Neural cell (in vitro differentiated cells): ENCODE data around the gene ATP5MG. TPM values are rescaled to one million over a fixed set of nuclear protein-coding genes. Genes with fewer than 3 reads are reported as not detected.

Experiments used
- H2AFZ ChIP-seq: fragments of 200-600, 300-800 bp; sonication (generic), shearing (Covaris generic); 2 replicates; pipeline ENCODE4 v1.6.0; 2014; ENCODE audit warnings: low read depth, mild to moderate bottlenecking, antibody characterized with exemption, low read length, moderate library complexity
- H3F3A ChIP-seq: fragments of 200-600 bp; shearing (Covaris generic); 2 replicates; pipeline ENCODE4 v1.6.1; 2016; ENCODE audit warnings: mild to moderate bottlenecking, moderate library complexity, mixed read lengths, antibody characterized with exemption, low read length; ENCODE audit not compliant: insufficient read depth, poor library complexity, severe bottlenecking
- H3K27ac ChIP-seq: fragments of 200-600, 300-800 bp; sonication (generic), shearing (Covaris generic); 2 replicates; pipeline ENCODE4 v1.5.1; 2014; ENCODE audit warnings: mild to moderate bottlenecking, low read length, moderate library complexity
- H3K27me3 ChIP-seq: fragments of 300-800, 200-600 bp; sonication (generic), shearing (Covaris generic); 2 replicates; pipeline ENCODE4 v1.6.0; 2014; ENCODE audit warnings: mild to moderate bottlenecking, low read depth, low read length, moderate library complexity; ENCODE audit not compliant: insufficient read depth
- H3K36me3 ChIP-seq: fragments of 300-800, 200-600 bp; sonication (generic), shearing (Covaris generic); 2 replicates; pipeline ENCODE4 v1.5.1; 2014; ENCODE audit warnings: mild to moderate bottlenecking, antibody characterized with exemption, low read length, moderate library complexity; ENCODE audit not compliant: insufficient read depth
- H3K4me2 ChIP-seq: fragments of 300-800, 200-600 bp; sonication (generic), shearing (Covaris generic); 2 replicates; pipeline ENCODE4 v1.6.0; 2014; ENCODE audit warnings: mild to moderate bottlenecking, low read length
- H3K4me3 ChIP-seq: fragments of 300-800, 200-600 bp; sonication (generic), shearing (Covaris generic); 2 replicates; pipeline ENCODE4 v1.5.1; 2014; ENCODE audit warnings: mild to moderate bottlenecking, low read length, moderate library complexity
- H3K79me2 ChIP-seq: fragments of 200-600 bp; shearing (Covaris generic); replicated peaks from 2 replicates; pipeline ENCODE4 v1.6.0; 2014; ENCODE audit warnings: mild to moderate bottlenecking, low read length, moderate library complexity; ENCODE audit not compliant: insufficient read depth
- H3K9ac ChIP-seq: fragments of 300-800, 200-600 bp; sonication (generic), shearing (Covaris generic); 2 replicates; pipeline ENCODE4 v1.6.1; 2016; ENCODE audit warnings: mild to moderate bottlenecking, low read length, mixed read lengths
- H3K9me2 ChIP-seq: fragments of 200-600 bp; shearing (Covaris generic); 2 replicates; pipeline ENCODE4 v1.6.1; 2016; ENCODE audit warnings: mild to moderate bottlenecking, low read length, mixed read lengths; ENCODE audit not compliant: insufficient read depth
- H3K9me3 ChIP-seq: fragments of 200-600, 300-800 bp; sonication (generic), shearing (Covaris generic); 2 replicates; pipeline ENCODE4 v1.6.1; 2016; ENCODE audit warnings: mild to moderate bottlenecking, mixed run types, low read length, moderate library complexity, mixed read lengths
- H4K20me1 ChIP-seq: fragments of 200-600 bp; shearing (Covaris generic); 2 replicates; pipeline ENCODE4 v1.6.1; 2016; ENCODE audit warnings: mild to moderate bottlenecking, mixed run types; ENCODE audit not compliant: insufficient read depth
- CTCF ChIP-seq: fragments of 450-650 bp; IDR thresholded peaks from 2 replicates; pipeline ENCODE4 v1.5.1; 2014; ENCODE audit warnings: antibody characterized with exemption, mild to moderate bottlenecking, moderate library complexity; ENCODE audit not compliant: poor library complexity, severe bottlenecking
- EP300 ChIP-seq: fragments of 450-650 bp; conservative IDR thresholded peaks from 2 replicates; pipeline ENCODE4 v1.6.1; 2014; ENCODE audit warnings: antibody characterized with exemption, mild to moderate bottlenecking, moderate library complexity; ENCODE audit not compliant: poor library complexity, severe bottlenecking
- EZH2 ChIP-seq: fragments of 200-600, 300-800 bp; shearing (Covaris generic), sonication (generic); IDR thresholded peaks from 2 replicates; pipeline ENCODE4 v1.6.1; 2014; ENCODE audit warnings: antibody characterized with exemption, low read length, borderline replicate concordance, mild to moderate bottlenecking; ENCODE audit not compliant: insufficient read depth, poor library complexity, severe bottlenecking
- MXI1 ChIP-seq: fragments of 450-650 bp; conservative IDR thresholded peaks from 2 replicates; pipeline ENCODE4 v1.6.1; 2014; ENCODE audit warnings: antibody characterized with exemption, mild to moderate bottlenecking; ENCODE audit not compliant: poor library complexity, severe bottlenecking
- POLR2AphosphoS5 ChIP-seq: IDR thresholded peaks from 2 replicates; pipeline ENCODE4 v1.6.1; 2012
- RAD21 ChIP-seq: fragments of 450-650 bp; conservative IDR thresholded peaks from 2 replicates; pipeline ENCODE4 v1.6.1; 2014; ENCODE audit warnings: antibody characterized with exemption, mild to moderate bottlenecking, moderate library complexity
- REST ChIP-seq: IDR thresholded peaks from 2 replicates; pipeline ENCODE4 v1.6.1; 2012; ENCODE audit warnings: borderline replicate concordance
- SMC3 ChIP-seq: fragments of 450-650 bp; conservative IDR thresholded peaks from 2 replicates; pipeline ENCODE4 v1.6.1; 2014; ENCODE audit warnings: antibody characterized with exemption, mild to moderate bottlenecking, moderate library complexity; ENCODE audit not compliant: poor library complexity
- TAF1 ChIP-seq: IDR thresholded peaks from 2 replicates; pipeline ENCODE4 v1.6.1; 2012; ENCODE audit warnings: low read depth
- polyA plus RNA-seq: library from polyadenylated mRNA; depleted of rRNA; stranded (reverse); fragments of >200 nt; gene quantifications from 2 replicates; pipeline ENCODE4 v1.2.3, GENCODE V29; 2014

ATP5MG gene
- polyA plus RNA-seq, 1 donor from 2014 or later, result 153 TPM

- H3K9ac ChIP-seq, result no peak overlapping the region
- H4K20me1 ChIP-seq, result no peaks in the 10 kb centered on the region
- TF ChIP-seq RAD21 (no peak), SMC3 (no peak), MXI1 (no peak), REST (no peak), EP300 (no peak), EZH2 (no peak), CTCF (no peak), POLR2AphosphoS5 (no peak), TAF1 (no peak)
- peaks cover 10% of the 10 kb centered on the region for H3K36me3 ChIP-seq
- H3K27ac ChIP-seq, result no peak overlapping the region
- H3K27me3 ChIP-seq, result no peaks in the 10 kb centered on the region
- no peak overlapping the region for H2AFZ ChIP-seq
- no peaks in the 10 kb centered on the region for H3F3A ChIP-seq
- no peak overlapping the region for H3K4me2 ChIP-seq
- no peaks in the 10 kb centered on the region for H3K9me2 ChIP-seq
- H3K9me3 ChIP-seq, result no peaks in the 10 kb centered on the region
- no peaks in the 10 kb centered on the region for H3K79me2 ChIP-seq
- H3K4me3 ChIP-seq, result no peak overlapping the region
Measured at GRCh38 chr11:118370774-118371173, 30.6 kb upstream of the ATP5MG start.

GRCh38 chr11:118373263-118373662, 28.1 kb upstream of the ATP5MG start:
- no peaks in the 10 kb centered on the region for H3K27me3 ChIP-seq
- H3K79me2 ChIP-seq, result no peaks in the 10 kb centered on the region
- H3K27ac ChIP-seq, result no peak overlapping the region
- H3K9ac ChIP-seq, result no peak overlapping the region
- H3K9me3 ChIP-seq, result no peaks in the 10 kb centered on the region
- no peak overlapping the region for H3K4me2 ChIP-seq
- H3K9me2 ChIP-seq, result no peaks in the 10 kb centered on the region
- peaks cover 10% of the 10 kb centered on the region for H3K36me3 ChIP-seq
- H3F3A ChIP-seq, result no peaks in the 10 kb centered on the region
- H4K20me1 ChIP-seq, result no peaks in the 10 kb centered on the region
- TF ChIP-seq REST (no peak), RAD21 (no peak), EP300 (no peak), EZH2 (no peak), TAF1 (no peak), POLR2AphosphoS5 (no peak), SMC3 (no peak)
- no peak overlapping the region for H2AFZ ChIP-seq
- H3K4me3 ChIP-seq, result no peak overlapping the region
